OCI-LY7 (cell line): ENCODE results near the gene COA3. TPM values are rescaled to one million over a fixed set of nuclear protein-coding genes. Genes with fewer than 3 reads are reported as not detected.
A peak's percentile ranks its signal among the peaks of the same experiment; 100 is the strongest.

Experiments
- BruUV-seq: library from RNA; stranded (reverse); fragments of 400-500 nt; replicated peaks from 2 replicates; lab custom pipeline; 2021; lab: Mats Ljungman, UMichigan
- CTCF ChIA-PET: fragments of 300-600 bp; sonication (Branson Sonifier 250); formaldehyde crosslinking; loops from one replicate; lab custom pipeline; 2022; ENCODE audit warnings: antibody characterized with exemption; ENCODE audit not compliant: unreplicated experiment; lab: Charles Lee
- POLR2A ChIA-PET: fragments of 300-600 bp; sonication (Branson Sonifier 250); formaldehyde crosslinking; loops from one replicate; lab custom pipeline; 2022; ENCODE audit warnings: antibody characterized with exemption; lab: Charles Lee
- DNase-seq: peaks from one replicate; pipeline ENCODE4 v3.0.0-alpha.2; 2015; ENCODE audit warnings: low spot score
- H2AFZ ChIP-seq: fragments of 200-600 bp; sonication (generic), shearing (Covaris generic); 2 replicates; pipeline ENCODE4 v1.6.1; 2014; ENCODE audit warnings: mild to moderate bottlenecking, antibody characterized with exemption, low read length, moderate library complexity
- H3K27ac ChIP-seq: fragments of 200-600 bp; sonication (generic); 2 replicates; pipeline ENCODE4 v1.5.1; 2014; ENCODE audit warnings: mixed run types, low read depth, mild to moderate bottlenecking, moderate library complexity, low read length, inconsistent platforms; ENCODE audit not compliant: poor library complexity, severe bottlenecking
- H3K36me3 ChIP-seq: fragments of 200-600 bp; sonication (generic); 2 replicates; pipeline ENCODE4 v1.6.1; 2014; ENCODE audit warnings: mild to moderate bottlenecking, antibody characterized with exemption, low read length, moderate library complexity, mixed read lengths; ENCODE audit not compliant: insufficient read depth
- H3K4me1 ChIP-seq: fragments of 200-600 bp; sonication (generic); 2 replicates; pipeline ENCODE4 v1.5.1; 2014; ENCODE audit warnings: mild to moderate bottlenecking, low read length; ENCODE audit not compliant: insufficient read depth, poor library complexity, severe bottlenecking
- H3K4me2 ChIP-seq: fragments of 200-600 bp; sonication (generic); 2 replicates; pipeline ENCODE4 v1.6.1; 2014; ENCODE audit warnings: mild to moderate bottlenecking, low read length
- H3K4me3 ChIP-seq: fragments of 200-600 bp; sonication (generic); 2 replicates; pipeline ENCODE4 v1.5.1; 2014; ENCODE audit warnings: mild to moderate bottlenecking, low read depth, low read length; ENCODE audit not compliant: poor library complexity, severe bottlenecking
- H3K79me2 ChIP-seq: fragments of 200-600 bp; sonication (generic); 2 replicates; pipeline ENCODE4 v1.6.1; 2016; ENCODE audit warnings: low read depth, mild to moderate bottlenecking, low read length, moderate library complexity, mixed read lengths; ENCODE audit not compliant: insufficient read depth
- H3K9me2 ChIP-seq: fragments of 200-600 bp; sonication (generic); 2 replicates; pipeline ENCODE4 v1.6.1; 2016; ENCODE audit warnings: mild to moderate bottlenecking, low read length, mixed read lengths; ENCODE audit not compliant: insufficient read depth
- H3K9me3 ChIP-seq: fragments of 200-600 bp; sonication (generic); 2 replicates; pipeline ENCODE4 v1.6.1; 2014; ENCODE audit warnings: mild to moderate bottlenecking, mixed run types, low read length, mixed read lengths
- H4K20me1 ChIP-seq: fragments of 200-600 bp; sonication (generic); 2 replicates; pipeline ENCODE4 v1.6.1; 2014; ENCODE audit warnings: mild to moderate bottlenecking, antibody characterized with exemption, low read length, moderate library complexity, mixed read lengths; ENCODE audit not compliant: insufficient read depth
- CTCF ChIP-seq: fragments of 200-600 bp; sonication (generic); conservative IDR thresholded peaks from 2 replicates; pipeline ENCODE4 v1.5.1; 2014; ENCODE audit warnings: mild to moderate bottlenecking, antibody characterized with exemption, low read length, moderate library complexity, mixed read lengths
- EZH2phosphoT487 ChIP-seq: fragments of 200-600 bp; sonication (generic); IDR thresholded peaks from 2 replicates; pipeline ENCODE4 v1.6.1; 2018; ENCODE audit warnings: low read depth, borderline replicate concordance, mild to moderate bottlenecking, mixed run types, antibody characterized with exemption, low read length, moderate library complexity, mixed read lengths
- intact Hi-C: fragments of 100-400 bp; cut with micrococcal nuclease; formaldehyde crosslinking; loops from one replicate; pipeline ENCODE4 v1.10.0; 2022; ENCODE audit not compliant: unreplicated experiment
- total RNA-seq, 2 experiments: library from RNA; depleted of rRNA in 1 of 2; stranded (reverse); fragments of >200 nt in 1 of 2; shearing (Covaris generic) in 1 of 2; gene quantifications; 2 replicates each; pipeline ENCODE4 v1.2.3, GENCODE V29; 2014 to 2022

Gene COA3
- total RNA-seq, 2 experiments from 2014 or later: 34.9 to 38.2 TPM

- intact Hi-C loops: no loop called here
- TF ChIP-seq CTCF (no peak), EZH2phosphoT487 (no peak)
- H3K79me2 ChIP-seq: no peaks in the 10 kb centered on the region
- H3K4me3 ChIP-seq: no peak within 1 kb of the TSS
- no peaks in the 10 kb centered on the region for H3K9me3 ChIP-seq
- no peak for DNase-seq
- no peak within 1 kb of the TSS for H2AFZ ChIP-seq
- no peaks in the 10 kb centered on the region for H3K36me3 ChIP-seq
- no TSS peak for BruUV-seq
- H3K9me2 ChIP-seq: no peaks in the 10 kb centered on the region
- H3K4me1 ChIP-seq: peaks cover 9% of the 10 kb centered on the region
- CTCF ChIA-PET: no interaction called here
- POLR2A ChIA-PET: interaction anchor here (0.5 to 1.3 kb wide), 2 partner anchors 17 to 42 kb away, joined by 3 to 5 read pairs; no protein-coding TSS in a partner anchor
- H3K27ac ChIP-seq: no peak within 1 kb of the TSS
- H4K20me1 ChIP-seq: no peaks in the 10 kb centered on the region
- no peak within 1 kb of the TSS for H3K4me2 ChIP-seq
Measured at GRCh38 chr17:42760652-42761581, 37.6 kb downstream of the COA3 start, which contains the start of gene RAMP2. RAMP2 (plus strand) TSS chr17:42761227; CDS start chr17:42761262, 35 bp downstream.

- H3K9me3 ChIP-seq: no peaks in the 10 kb centered on the region
- H3K4me3 ChIP-seq: no peak overlapping the region
- H3K36me3 ChIP-seq: no peaks in the 10 kb centered on the region
- no peak overlapping the region for H3K4me2 ChIP-seq
- no peaks in the 10 kb centered on the region for H3K9me2 ChIP-seq
- intact Hi-C loops: no loop called here
- TF ChIP-seq CTCF: no peak
- no peak for TF ChIP-seq EZH2phosphoT487
- H2AFZ ChIP-seq: no peak overlapping the region
- ChIA-PET CTCF (no interaction called here), POLR2A (interaction anchor here (0.5 to 0.6 kb wide), 2 partner anchors 17 to 41 kb away, joined by 3 read pairs; no protein-coding TSS in a partner anchor)
- no TSS peak for BruUV-seq
- peaks cover 9% of the 10 kb centered on the region for H3K4me1 ChIP-seq
- no peaks in the 10 kb centered on the region for H4K20me1 ChIP-seq
- DNase-seq: peak; percentile 44
- H3K79me2 ChIP-seq: no peaks in the 10 kb centered on the region
- H3K27ac ChIP-seq: no peak overlapping the region
Measured at GRCh38 chr17:42759982-42760651, 38.4 kb downstream of the COA3 start.
